ENCODE data around the gene KDELR3. TPM values are rescaled to one million over a fixed set of nuclear protein-coding genes. Genes with fewer than 3 reads are reported as not detected.

KDELR3 gene
- total and polyA plus RNA-seq, 10 donors, result 1.00 to 4.9 (median 2.9) TPM

DNA sequence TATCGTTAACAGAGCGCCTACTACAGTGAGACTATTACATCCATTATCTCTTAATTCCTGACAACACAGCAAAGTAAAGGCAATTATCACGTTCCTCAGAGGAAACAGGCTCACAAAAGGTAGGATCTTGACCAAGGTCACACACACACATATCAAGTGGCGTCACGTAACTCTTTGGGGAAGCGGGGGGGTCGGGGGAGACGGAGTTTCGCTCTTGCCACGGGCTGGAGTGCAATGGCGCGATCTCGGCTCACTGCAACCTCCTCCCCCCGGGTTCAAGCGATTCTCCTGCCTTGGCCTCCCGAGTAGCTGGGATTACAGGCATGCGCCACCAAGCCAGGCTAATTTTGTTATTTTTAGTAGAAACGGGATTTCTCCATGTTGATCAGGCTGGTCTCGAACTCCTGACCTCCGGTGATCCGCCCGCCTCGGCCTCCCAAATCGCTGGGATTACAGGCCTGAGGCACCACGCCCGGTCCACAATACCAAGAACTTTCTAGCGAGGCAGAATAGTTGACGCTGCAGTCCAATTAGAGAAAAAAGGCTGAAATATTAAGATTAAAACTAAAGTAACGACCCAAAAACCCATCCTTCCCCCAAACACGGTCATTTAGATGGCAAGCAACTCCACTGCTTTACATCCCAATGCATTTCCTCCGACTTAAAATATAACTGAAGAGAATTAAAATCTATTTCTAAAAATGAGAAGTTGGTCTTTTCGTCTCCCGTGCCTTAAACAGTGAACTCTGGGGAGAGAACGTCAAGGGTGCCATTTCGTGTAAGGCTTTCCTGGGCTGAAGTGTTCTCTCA, 37.0 kb downstream of the KDELR3 start:
- Histone ChIP-seq H3K9me3 (no peaks in the 10 kb centered on the region), H3K36me3 (peaks cover 0 to 45% (median 22%) of the 10 kb centered on the region in 6 donors), H3K4me3 (peak overlapping the region; percentile 66 to 89 (median 69)), H3K4me1 (peaks cover 31 to 62% (median 51%) of the 10 kb centered on the region in 6 donors), H3K27ac (peak overlapping the region; percentile 94 to 100 (median 100)), H3K27me3 (replicated peaks in 1 of 7) (peaks cover 0 to 3% (median 0%) of the 10 kb centered on the region in 7 donors)
- TF ChIP-seq, protein P1, sequence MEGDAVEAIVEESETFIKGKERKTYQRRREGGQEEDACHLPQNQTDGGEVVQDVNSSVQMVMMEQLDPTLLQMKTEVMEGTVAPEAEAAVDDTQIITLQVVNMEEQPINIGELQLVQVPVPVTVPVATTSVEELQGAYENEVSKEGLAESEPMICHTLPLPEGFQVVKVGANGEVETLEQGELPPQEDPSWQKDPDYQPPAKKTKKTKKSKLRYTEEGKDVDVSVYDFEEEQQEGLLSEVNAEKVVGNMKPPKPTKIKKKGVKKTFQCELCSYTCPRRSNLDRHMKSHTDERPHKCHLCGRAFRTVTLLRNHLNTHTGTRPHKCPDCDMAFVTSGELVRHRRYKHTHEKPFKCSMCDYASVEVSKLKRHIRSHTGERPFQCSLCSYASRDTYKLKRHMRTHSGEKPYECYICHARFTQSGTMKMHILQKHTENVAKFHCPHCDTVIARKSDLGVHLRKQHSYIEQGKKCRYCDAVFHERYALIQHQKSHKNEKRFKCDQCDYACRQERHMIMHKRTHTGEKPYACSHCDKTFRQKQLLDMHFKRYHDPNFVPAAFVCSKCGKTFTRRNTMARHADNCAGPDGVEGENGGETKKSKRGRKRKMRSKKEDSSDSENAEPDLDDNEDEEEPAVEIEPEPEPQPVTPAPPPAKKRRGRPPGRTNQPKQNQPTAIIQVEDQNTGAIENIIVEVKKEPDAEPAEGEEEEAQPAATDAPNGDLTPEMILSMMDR (IDR thresholded peaks at IDR 0.05 in 8 of 11, conservative IDR thresholded peaks at IDR 0.05 in 3 of 11), result no peak
- TF ChIP-seq POLR2AphosphoS5 (IDR thresholded peaks at IDR 0.05) (peak; percentile 69 to 70 (median 70)), POLR2A (IDR thresholded peaks at IDR 0.05) (peak in 1 of 3 donors; percentile 2)
- DNase-seq, result peak; percentile 90
- 1 to 2% (median 1%) methylated on average over 35 of the region's 35 CpGs for WGBS, 5 donors
- intact Hi-C loops (cut with DNase I; ENCODE audit: low total_unique reads), result no loop called here

DNA sequence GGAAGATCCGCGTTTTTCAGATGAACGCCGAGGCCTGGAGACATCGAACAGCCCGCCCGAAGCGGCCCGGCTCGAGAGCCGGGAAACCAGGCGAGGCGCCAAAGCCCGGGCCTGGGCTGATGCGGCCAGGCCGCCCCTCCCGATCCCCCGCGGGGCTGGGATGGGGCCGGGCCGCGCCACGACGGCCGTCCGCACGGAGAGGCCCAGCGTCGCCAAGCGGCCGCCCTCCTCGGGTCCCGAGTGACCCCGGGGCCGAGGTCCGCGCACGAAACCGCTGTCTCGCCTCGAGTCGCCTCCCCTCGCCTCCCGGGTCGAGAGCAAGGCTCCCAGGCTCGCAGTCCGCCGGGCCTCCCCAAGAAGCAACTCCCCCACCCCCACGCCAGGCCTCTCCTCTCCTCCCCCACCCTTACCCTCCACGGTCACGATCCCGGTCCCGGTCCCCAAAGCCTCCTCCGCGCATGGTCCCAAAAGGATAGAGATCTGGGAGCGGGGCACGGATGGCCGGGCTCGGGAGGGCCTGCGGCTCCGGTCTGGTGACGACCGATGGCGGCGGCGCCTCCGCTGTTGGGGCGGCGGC, 37.7 kb downstream of the KDELR3 start:
- TF ChIP-seq POLR2AphosphoS5 (IDR thresholded peaks at IDR 0.05), result no peak
- TF ChIP-seq, protein P1 (IDR thresholded peaks at IDR 0.05 in 8 of 11, conservative IDR thresholded peaks at IDR 0.05 in 3 of 11), result no peak
- TF ChIP-seq POLR2A (IDR thresholded peaks at IDR 0.05), result no peak
- no peaks in the 10 kb centered on the region for H3K9me3 ChIP-seq
- DNase-seq, result peak; percentile 91
- peak overlapping the region; percentile 66 to 89 (median 69) for H3K4me3 ChIP-seq
- H3K27ac ChIP-seq, result peak overlapping the region; percentile 94 to 100 (median 100)
- H3K36me3 ChIP-seq, result peaks cover 0 to 38% (median 15%) of the 10 kb centered on the region in 6 donors
- 0 to 1% (median 0%) methylated on average over 34 to 69 of the region's 69 CpGs for WGBS, 5 donors
- peaks cover 0 to 3% (median 0%) of the 10 kb centered on the region in 7 donors for H3K27me3 ChIP-seq (replicated peaks in 1 of 7)
- intact Hi-C loops (cut with DNase I; ENCODE audit: low total_unique reads), result no loop called here
- peaks cover 31 to 55% (median 48%) of the 10 kb centered on the region in 6 donors for H3K4me1 ChIP-seq

DNA sequence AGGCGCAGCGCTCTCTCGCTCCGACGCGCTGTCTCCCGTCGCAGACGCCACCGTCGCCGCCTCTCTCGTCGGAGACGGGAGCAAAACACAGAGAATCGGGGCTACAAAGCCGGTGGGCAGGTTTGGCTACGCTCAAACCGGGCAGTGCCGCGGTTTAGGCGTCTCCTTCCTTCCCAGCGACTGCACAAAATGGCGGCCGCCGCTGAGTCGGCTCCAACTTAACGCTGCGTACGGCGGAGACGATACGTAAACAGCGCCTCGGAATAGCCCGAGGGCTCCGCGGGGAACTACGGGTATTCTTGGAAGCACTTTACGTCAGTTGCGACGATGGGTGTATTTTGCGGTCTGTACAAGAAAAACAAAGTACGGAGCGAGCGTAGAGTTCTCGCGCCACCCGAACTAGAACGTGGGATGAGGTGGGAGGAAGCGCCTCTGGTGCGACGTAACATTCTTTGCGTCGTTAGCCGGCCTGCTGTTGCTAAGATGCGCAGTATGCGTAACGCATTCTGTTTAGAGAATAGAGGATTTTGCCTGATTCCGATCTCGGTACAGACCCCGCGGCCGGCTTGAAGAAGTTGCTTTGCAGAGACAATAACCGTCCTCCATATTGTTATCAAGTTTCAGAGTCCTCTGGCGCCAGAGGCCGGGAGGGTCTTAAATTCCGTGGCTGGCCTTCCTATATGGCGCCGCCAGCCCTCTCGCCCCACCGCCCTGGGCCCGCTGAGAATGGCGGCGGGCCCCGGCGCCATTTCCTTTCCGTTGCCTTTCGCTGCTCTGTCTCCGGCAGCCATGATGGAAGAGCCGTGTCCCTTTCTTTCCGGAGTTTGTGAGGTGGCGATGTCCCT, 38.4 kb downstream of the KDELR3 start, which contains the start of gene DDX17:
DDX17 (minus strand) TSS at position 194 of the 845 bp plus-strand sequence.
- DNase-seq, result peak; percentile 97
- H3K4me1 ChIP-seq, result peaks cover 27 to 48% (median 41%) of the 10 kb centered on the region in 6 donors
- H3K36me3 ChIP-seq, result peaks cover 0 to 31% (median 9%) of the 10 kb centered on the region in 6 donors
- no peaks in the 10 kb centered on the region for H3K9me3 ChIP-seq
- H3K27me3 ChIP-seq (replicated peaks in 1 of 7), result peaks cover 0 to 3% (median 0%) of the 10 kb centered on the region in 7 donors
- intact Hi-C loops (cut with DNase I; ENCODE audit: low total_unique reads), result no loop called here
- peak; percentile 84 to 90 (median 89) for TF ChIP-seq POLR2AphosphoS5 (IDR thresholded peaks at IDR 0.05)
- TF ChIP-seq, protein P1 (IDR thresholded peaks at IDR 0.05 in 8 of 11, conservative IDR thresholded peaks at IDR 0.05 in 3 of 11), result peak in 2 of 11 experiments; percentile 29
- no peak for TF ChIP-seq POLR2A (IDR thresholded peaks at IDR 0.05)
- H3K27ac ChIP-seq, result peak within 1 kb of the TSS; percentile 94 to 100 (median 100)
- 0% methylated on average over 65 to 83 of the region's 83 CpGs for WGBS, 5 donors
- peak within 1 kb of the TSS; percentile 66 to 89 (median 69) for H3K4me3 ChIP-seq

Measured in spleen (tissue), 11 donors.